Fibroblast of the aortic adventitia (primary cell): ENCODE data around the gene USP15. TPM values are rescaled to one million over a fixed set of nuclear protein-coding genes. Genes with fewer than 3 reads are reported as not detected.

Experiments
- DNase-seq: peaks from one replicate; pipeline ENCODE4 v3.0.0-alpha.2; 2010; ENCODE audit warnings: low read depth
- H3K4me3 ChIP-seq: 2 replicates; pipeline ENCODE4 v1.5.1; 2011; ENCODE audit warnings: low read depth, mild to moderate bottlenecking, control low read depth, low read length, moderate library complexity
- total RNA-seq: library from RNA; depleted of rRNA; stranded (reverse); fragments of >200 nt; gene quantifications from 2 replicates; pipeline ENCODE4 v1.2.3, GENCODE V29; 2012; ENCODE audit warnings: low replicate concordance
- TF ChIP-seq, protein P1 (sequence below): IDR thresholded peaks from 2 replicates; pipeline ENCODE4 v1.5.1; 2011; ENCODE audit warnings: mild to moderate bottlenecking, low read length, control low read depth, inconsistent platforms; ENCODE audit not compliant: insufficient read depth

The USP15 gene
- total RNA-seq, 1 donor = 65.7 TPM

GRCh38 chr12:62254967-62255366 is 5.2 kb upstream of the USP15 start:
- DNase-seq = no peak
- H3K4me3 ChIP-seq = no peak overlapping the region
- TF ChIP-seq, protein P1, sequence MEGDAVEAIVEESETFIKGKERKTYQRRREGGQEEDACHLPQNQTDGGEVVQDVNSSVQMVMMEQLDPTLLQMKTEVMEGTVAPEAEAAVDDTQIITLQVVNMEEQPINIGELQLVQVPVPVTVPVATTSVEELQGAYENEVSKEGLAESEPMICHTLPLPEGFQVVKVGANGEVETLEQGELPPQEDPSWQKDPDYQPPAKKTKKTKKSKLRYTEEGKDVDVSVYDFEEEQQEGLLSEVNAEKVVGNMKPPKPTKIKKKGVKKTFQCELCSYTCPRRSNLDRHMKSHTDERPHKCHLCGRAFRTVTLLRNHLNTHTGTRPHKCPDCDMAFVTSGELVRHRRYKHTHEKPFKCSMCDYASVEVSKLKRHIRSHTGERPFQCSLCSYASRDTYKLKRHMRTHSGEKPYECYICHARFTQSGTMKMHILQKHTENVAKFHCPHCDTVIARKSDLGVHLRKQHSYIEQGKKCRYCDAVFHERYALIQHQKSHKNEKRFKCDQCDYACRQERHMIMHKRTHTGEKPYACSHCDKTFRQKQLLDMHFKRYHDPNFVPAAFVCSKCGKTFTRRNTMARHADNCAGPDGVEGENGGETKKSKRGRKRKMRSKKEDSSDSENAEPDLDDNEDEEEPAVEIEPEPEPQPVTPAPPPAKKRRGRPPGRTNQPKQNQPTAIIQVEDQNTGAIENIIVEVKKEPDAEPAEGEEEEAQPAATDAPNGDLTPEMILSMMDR = no peak

DNA sequence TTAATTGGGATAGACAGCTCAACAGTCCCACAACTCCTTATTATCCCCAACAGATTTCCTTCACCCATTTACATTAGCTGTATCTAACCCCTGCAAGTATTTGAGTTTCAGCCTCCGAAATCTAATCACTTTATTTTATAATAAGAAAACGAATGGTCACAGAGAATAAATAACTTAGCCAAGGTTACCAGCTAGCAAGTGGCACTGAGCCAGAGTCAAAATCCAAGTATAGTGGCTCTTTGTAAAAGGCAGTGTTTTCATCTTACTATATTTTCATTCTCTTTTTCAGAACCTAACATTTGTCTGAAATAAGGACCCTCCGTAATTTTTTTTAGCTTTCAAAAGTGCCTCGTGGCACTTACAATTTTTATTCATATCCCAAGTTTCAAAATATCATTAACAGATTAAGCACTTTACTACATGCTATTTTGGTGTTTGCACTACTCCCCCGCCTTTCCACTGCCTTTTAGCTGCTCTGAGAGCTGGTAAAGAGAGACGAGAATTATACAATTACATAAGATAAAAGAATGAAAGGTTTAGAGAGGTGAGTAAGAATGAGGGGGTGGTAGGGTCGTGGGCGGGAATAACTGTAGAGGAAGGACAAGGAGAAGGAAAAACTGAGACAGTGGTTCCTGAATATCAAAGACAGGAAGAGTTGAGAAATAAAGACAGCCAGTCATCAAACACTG is 3.7 kb upstream of the USP15 start:
- no peak overlapping the region for H3K4me3 ChIP-seq
- DNase-seq = no peak
- TF ChIP-seq, protein P1 = no peak

- DNase-seq = no peak
- H3K4me3 ChIP-seq = no peak overlapping the region
- TF ChIP-seq, protein P1 = no peak
These were observed 2.0 kb upstream of the USP15 start for GRCh38 chr12:62258231-62258630.

GRCh38 chr12:62258941-62259630 is 1.1 kb upstream of the USP15 start:
- DNase-seq = no peak
- TF ChIP-seq, protein P1 = no peak
- peak overlapping the region; percentile 88 for H3K4me3 ChIP-seq

- H3K4me3 ChIP-seq = peak overlapping the region; percentile 88
- TF ChIP-seq, protein P1 = no peak
- no peak for DNase-seq
These were observed 592 bp upstream of the USP15 start for GRCh38 chr12:62259631-62259992.

GRCh38 chr12:62260733-62261683 is 804 bp downstream of the USP15 start:
- DNase-seq = peak; percentile 41
- TF ChIP-seq, protein P1 = no peak
- peak overlapping the region; percentile 88 for H3K4me3 ChIP-seq
